Suprapubic skin (tissue), 4 donors: Measurements from ENCODE around the gene CNEP1R1.

ENCODE experiments used
- CTCF ChIP-seq, 2 donors: fragments of 200-600 bp in 1 of 2; fragments of 450-650 bp in 1 of 2; sonication (generic) in 1 of 2; IDR thresholded peaks; one replicate each; pipeline ENCODE4 v1.5.1; 2016 to 2019; ENCODE audit warnings: antibody characterized with exemption in 2 of 2, mild to moderate bottlenecking in 1 of 2, moderate library complexity in 1 of 2
- EP300 ChIP-seq: sonication (generic); formaldehyde crosslinking; IDR thresholded peaks from one replicate; pipeline ENCODE4 v1.6.1; 2017; ENCODE audit warnings: antibody characterized with exemption
- POLR2A ChIP-seq, 2 donors: fragments of 450-650 bp; IDR thresholded peaks; one replicate each; pipeline ENCODE4 v1.6.1; 2017; ENCODE audit warnings: antibody characterized with exemption in 2 of 2, mild to moderate bottlenecking in 2 of 2, moderate library complexity in 2 of 2
- POLR2AphosphoS5 ChIP-seq, 3 donors: sonication (generic); formaldehyde crosslinking; IDR thresholded peaks; one replicate each; pipeline ENCODE4 v1.6.1; 2017; ENCODE audit warnings: antibody characterized with exemption in 3 of 3

GRCh38 chr16:49980166-49980565 lies 44.9 kb upstream of the CNEP1R1 start:
- TF ChIP-seq POLR2A (IDR thresholded peaks at IDR 0.05) (no peak), CTCF (IDR thresholded peaks at IDR 0.05) (no peak), EP300 (no peak), POLR2AphosphoS5 (IDR thresholded peaks at IDR 0.05) (no peak)
